ENCODE data around the gene FGF3.

Gene FGF3

GRCh38 chr11:69803604-69804218, 15.5 kb downstream of the FGF3 start:
- no peak for DNase-seq (ENCODE audit: low spot score)

DNA sequence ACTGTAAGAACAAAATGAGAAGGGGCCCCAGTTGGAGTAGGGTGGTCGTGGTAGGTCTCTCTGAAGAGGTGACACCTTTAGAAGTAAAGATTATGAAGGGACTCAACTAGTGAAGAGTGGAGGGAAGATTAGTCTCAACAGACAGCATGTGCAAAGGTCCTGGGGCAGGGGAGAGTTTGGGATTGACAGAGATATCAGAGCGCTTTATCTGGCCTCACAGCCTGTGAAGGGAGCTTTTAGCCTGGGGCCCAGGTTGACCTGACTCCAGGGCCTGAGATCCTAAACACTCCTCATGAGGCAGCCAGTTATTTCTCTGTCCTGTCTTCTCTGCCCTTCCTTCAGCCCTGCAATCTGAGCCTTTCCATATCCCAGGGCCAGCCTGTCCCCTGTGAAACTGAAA, 16.2 kb downstream of the FGF3 start:
- no peak for DNase-seq (ENCODE audit: low spot score)

DNA sequence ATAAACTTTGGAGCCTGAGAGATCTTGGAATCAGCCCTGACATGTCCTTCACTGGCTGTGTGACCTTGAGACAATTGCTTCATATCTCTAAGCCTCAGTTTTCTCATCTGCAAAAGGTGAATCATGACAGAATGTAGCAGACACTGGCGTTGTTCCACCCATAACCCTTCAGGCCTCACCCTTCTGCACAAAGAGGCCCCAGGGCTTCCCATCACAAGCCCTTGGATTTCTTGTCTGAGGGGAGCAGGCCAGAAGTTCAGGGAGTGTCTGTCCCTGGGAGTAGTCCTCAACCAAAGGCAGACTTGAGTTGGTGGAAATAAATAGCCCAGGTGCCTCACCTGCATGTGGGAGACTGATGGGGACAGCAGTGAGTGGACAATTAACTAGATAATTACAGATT, 16.6 kb downstream of the FGF3 start:
- no peak for DNase-seq (ENCODE audit: low spot score)

DNA sequence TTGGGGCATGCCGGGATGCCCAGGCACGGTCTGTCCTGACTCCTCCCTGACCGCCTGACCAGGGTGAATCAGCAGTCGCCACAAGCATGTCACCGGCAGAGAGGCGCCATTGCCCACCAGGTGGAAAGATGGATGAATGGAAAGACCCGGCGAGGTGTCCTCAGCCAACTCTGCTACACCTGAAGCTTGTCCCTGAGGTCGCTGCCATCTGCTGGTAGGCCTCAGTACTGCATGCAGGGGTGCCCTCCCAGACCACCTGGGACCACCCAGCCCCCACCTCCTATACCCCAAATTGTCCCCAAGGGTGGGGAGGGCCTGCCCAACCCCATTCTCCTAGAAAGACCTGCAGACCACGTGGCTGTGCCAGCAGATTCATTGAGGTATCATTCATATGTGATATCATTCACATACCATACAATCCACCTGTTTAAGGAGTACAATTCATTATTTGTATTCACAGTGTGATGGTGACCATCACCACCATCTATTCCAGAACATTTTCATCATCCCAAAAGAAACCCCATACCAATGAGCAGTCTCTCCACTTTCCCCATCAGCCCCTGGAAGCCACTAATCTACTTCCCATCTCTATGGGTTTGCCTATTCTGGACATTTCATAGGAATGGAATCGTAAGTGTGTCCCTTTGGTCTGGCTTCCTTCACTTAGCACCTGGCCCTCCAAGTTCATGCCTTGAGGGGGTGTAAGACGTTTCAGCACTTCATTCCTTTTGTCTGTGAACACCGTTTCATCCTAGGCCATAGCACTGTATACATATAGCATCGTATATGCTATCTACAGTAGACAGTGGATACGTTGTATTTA, 17.5 kb downstream of the FGF3 start:
- no peak for DNase-seq (ENCODE audit: low spot score)

DNA sequence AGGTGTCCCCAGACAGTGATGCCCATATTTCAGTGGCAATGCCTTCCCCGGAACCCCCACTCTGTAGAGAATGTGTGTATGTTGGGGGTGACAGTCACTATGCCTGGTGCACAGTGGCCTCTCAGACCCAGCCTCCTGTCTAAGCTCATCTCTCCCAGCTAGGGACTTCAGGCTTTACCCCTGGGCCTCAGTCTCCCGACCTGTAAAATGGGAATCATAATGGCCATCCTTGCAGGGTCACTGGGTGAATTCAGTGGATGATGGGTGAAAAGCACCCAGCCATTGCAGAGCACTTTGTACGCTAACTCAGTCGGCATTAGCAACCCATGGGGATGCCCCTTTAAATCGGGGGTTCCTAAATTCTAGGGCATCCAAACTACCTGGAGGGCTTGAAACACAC, 18.9 kb downstream of the FGF3 start:
- no peak for DNase-seq (ENCODE audit: low spot score)

- no peak for DNase-seq (ENCODE audit: low spot score)
Observed at GRCh38 chr11:69799582-69799981, 19.6 kb downstream of the FGF3 start.

- no peak for DNase-seq (ENCODE audit: low spot score)
Observed at GRCh38 chr11:69799097-69799496, 20.1 kb downstream of the FGF3 start.

- DNase-seq (ENCODE audit: low spot score), result no peak
Observed at GRCh38 chr11:69797737-69798528, 21.3 kb downstream of the FGF3 start.

- no peak for DNase-seq (ENCODE audit: low spot score)
Observed at GRCh38 chr11:69797156-69797555, 22.1 kb downstream of the FGF3 start.

- DNase-seq (ENCODE audit: low spot score), result no peak
Observed at GRCh38 chr11:69796063-69796462, 23.2 kb downstream of the FGF3 start.

GRCh38 chr11:69791276-69792180, 27.7 kb downstream of the FGF3 start:
- DNase-seq (ENCODE audit: low spot score), result peak; percentile 12

GRCh38 chr11:69788956-69789355, 30.3 kb downstream of the FGF3 start:
- no peak for DNase-seq (ENCODE audit: low spot score)

DNA sequence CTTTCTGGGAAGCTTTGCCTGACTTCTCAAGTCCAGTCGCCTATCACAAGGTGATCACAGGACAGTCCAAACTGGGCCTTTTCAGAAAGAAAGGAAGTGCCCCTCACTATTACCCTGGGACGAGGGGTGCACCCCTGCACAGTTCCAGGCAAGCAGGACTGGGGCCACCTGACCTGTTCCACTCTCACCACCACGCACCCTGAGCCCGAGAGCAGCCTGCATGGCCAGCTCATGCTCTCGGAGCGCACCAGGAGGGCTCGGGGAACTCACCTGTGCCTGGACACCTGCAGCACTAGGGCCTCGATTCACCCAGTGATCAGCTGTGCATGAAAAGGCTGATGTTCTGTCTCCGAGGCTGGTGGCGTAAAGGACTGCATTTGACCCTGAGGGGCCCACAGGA, 31.3 kb downstream of the FGF3 start:
- no peak for DNase-seq (ENCODE audit: low spot score)

GRCh38 chr11:69787457-69787856, 31.8 kb downstream of the FGF3 start:
- no peak for DNase-seq (ENCODE audit: low spot score)

DNA sequence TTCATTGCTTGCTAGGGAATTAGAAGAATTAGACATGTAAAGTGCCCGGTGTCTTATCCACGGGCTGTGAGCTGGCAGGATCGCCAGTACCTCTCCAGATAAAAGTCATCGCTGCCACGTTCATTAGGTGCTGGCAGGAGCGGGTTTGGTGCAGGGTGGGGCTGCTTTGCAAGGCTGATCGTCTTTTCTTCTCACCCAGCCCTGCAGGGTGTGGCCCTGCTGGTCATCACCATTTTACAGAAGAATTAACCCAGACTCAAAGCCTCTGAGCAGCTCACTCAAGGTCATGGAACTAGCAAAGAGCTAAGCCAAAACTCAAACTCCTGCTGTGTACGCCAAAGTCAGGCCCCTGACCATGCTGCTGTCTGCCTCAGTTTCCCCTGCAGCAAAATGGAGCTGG, 38.0 kb downstream of the FGF3 start:
- DNase-seq (ENCODE audit: low spot score), result no peak

DNA sequence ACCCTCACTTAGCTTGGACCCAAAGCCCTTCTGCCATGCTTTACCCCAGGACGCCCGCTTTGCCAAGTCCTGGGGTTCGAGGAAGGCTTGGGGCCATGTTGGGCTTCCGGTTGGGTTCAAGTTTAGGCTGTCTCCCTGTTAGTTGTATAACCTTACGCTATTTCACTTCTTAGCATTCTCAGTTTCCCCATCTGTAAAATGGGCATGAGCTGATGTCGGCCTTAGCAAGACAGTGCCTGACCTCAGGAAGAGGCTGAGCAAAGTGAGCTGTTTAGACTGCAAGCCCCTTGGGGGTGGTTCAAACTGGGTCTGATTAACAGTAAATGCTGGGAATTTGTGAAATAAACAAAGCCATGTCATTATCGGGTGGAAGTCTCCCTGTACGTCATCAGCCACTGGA, 40.8 kb downstream of the FGF3 start:
- DNase-seq (ENCODE audit: low spot score), result no peak

DNA sequence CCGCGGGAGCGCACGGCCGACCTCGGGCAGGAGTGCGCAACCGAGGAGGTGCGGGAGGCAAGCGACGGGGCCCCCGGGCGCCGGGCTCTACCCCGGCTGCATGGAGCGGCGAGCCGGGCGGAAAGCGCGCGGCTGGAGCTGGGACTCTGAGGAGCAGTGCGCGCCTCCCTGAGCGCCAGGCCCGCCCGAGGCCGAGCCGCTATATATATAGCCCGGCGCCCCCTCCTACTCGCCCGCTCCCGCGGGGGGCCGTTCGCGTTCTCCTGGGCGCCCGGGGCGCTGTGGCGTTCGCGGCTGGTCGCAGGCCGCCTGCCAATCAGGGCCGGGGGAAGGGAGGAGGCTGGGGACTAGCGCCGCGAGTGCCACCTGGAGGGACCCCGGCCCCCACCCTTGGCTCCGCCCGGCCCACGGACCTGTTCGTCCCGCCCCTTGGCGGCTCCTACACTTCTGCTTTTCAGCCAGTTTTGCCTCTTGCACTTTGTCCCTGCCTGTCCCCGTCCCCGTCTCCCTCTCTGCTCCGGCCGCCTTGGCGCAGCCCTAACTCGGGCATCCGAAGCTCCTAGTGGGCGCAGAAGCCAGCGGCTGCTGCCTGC, 44.0 kb downstream of the FGF3 start, which contains the start of gene FGF4:
Gene FGF4, minus strand, starts transcription at position 179 of the 593 bp plus-strand sequence. CDS start 257 bp downstream, outside the sequence.
- DNase-seq (ENCODE audit: low spot score), result no peak

DNA sequence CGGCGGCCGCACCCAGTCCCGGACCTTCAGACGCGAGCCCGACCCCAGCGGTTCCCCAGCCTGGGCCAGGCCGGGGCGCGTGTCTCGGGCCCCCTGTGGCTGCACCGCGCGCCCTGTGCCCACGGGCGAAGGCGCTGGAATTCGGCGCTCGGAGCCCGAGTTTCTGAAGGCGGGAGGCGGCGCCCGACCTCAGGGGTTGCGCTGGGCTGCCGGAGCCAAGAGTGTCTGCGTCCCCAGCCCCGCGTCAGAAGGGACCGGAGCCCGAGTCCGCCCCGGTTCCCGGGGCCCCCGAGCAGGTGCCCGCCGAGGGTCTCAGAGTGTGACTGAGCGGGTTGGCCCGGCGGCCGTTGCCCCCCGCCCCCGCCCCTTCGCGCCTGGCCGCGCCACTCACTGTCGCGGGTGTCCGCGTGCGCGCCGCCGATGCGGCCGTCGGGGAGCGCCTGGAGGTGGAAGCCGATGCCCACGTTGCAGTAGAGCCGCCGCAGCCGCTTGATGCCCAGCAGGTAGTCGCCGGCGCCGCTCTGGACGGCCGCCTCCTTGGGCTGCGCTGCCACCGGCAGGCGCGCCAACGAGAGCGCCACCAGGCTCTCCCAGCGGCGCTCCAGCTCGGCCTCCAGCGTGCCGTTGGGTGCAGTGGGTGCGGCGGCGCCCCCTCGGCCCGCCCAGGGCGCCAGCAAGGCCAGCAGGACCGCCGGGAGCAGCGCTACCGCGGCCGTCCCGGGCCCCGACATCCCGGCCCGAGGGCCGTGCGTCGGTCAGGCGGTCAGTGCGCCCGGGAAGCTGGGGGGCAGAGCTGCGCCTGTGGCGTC, 44.7 kb downstream of the FGF3 start:
- DNase-seq (ENCODE audit: low spot score), result no peak

DNA sequence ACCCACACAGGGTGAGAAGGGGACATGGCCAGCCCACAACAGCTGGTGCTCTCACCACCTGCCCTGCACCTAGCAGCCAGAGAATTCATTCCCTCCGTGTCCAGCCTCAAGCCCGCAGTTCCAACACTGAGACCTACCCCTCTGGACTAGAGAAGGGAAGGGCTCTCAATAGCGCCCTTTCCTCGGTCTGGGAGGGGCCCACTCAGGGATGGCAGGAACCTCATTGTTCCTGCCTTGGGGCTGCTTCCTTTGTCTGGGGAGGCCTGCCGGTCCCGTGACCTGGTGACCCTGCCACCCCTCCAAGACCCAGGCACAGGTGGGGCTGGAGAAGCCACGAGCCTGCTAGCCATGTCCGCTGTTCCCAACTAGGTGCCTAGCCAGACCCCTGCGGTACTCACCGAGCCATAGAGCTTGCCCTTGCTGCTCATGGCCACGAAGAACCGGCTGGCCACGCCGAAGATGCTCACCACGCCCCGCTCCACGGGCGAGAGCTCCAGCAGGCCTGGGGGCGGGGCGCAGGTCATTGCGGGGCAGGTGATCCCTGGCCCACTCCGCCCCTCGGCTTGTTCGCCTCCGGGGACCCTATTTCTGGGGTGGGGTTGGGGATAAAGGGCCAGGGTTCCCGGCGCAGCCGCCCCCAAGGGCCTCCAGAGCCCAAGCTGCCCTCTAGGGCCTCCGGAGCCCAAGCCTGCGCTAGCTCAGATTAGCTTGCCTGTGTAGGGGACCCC, 45.4 kb downstream of the FGF3 start:
- DNase-seq (ENCODE audit: low spot score), result no peak

GRCh38 chr11:69771466-69771865, 47.8 kb downstream of the FGF3 start:
- no peak for DNase-seq (ENCODE audit: low spot score)
